Measurements from ENCODE around the gene RMC1.

- TF ChIP-seq POLR2A (IDR thresholded peaks at IDR 0.05; ENCODE audit: low read depth, low read length) (no peak), POLR2AphosphoS5 (IDR thresholded peaks at IDR 0.05; ENCODE audit: low read depth, low read length) (no peak), POU2F2 (IDR thresholded peaks at IDR 0.05; ENCODE audit: low read depth, low read length) (no peak), TAF1 (IDR thresholded peaks at IDR 0.05; ENCODE audit: low read depth, low read length) (no peak), PAX5 (IDR thresholded peaks at IDR 0.05; ENCODE audit: insufficient read depth, low read length, severe bottlenecking) (no peak), SPI1 (IDR thresholded peaks at IDR 0.05; ENCODE audit: low read depth, low read length) (no peak)
Observed at GRCh38 chr18:23569299-23570063, 66.2 kb downstream of the RMC1 start.

Data from GM12891 (cell line).